Osteoblast (primary cell): ENCODE data around the gene LLGL2. TPM values are rescaled to one million over a fixed set of nuclear protein-coding genes. Genes with fewer than 3 reads are reported as not detected.

ENCODE experiments used
- DNase-seq: peaks from one replicate; pipeline ENCODE4 v3.0.0; 2011; ENCODE audit warnings: low spot score, mixed read lengths; ENCODE audit not compliant: insufficient read length; ENCODE audit errors: missing footprints
- H2AFZ ChIP-seq: 2 replicates; pipeline ENCODE4 v1.6.0; 2011; ENCODE audit warnings: mild to moderate bottlenecking, low read length
- H3K27ac ChIP-seq: 2 replicates; pipeline ENCODE4 v1.5.1; 2011; ENCODE audit warnings: mild to moderate bottlenecking, low read depth, low read length, moderate library complexity
- H3K27me3 ChIP-seq: 2 replicates; pipeline ENCODE4 v1.6.0; 2012; ENCODE audit warnings: mild to moderate bottlenecking, control low read depth, inconsistent platforms, low read length, moderate library complexity; ENCODE audit not compliant: insufficient read depth
- H3K36me3 ChIP-seq: 2 replicates; pipeline ENCODE4 v1.5.1; 2011; ENCODE audit warnings: mild to moderate bottlenecking, low read length, control low read depth, moderate library complexity; ENCODE audit not compliant: insufficient read depth
- H3K4me1 ChIP-seq: 2 replicates; pipeline ENCODE4 v1.5.1; 2011; ENCODE audit warnings: mild to moderate bottlenecking, low read length, control low read depth, moderate library complexity; ENCODE audit not compliant: insufficient read depth
- H3K4me2 ChIP-seq: 2 replicates; pipeline ENCODE4 v1.6.0; 2011; ENCODE audit warnings: mild to moderate bottlenecking, low read length; ENCODE audit not compliant: insufficient read depth
- H3K4me3 ChIP-seq: fragments of 200-600 bp; sonication (generic); 3 replicates; pipeline ENCODE4 v1.5.1; 2012; ENCODE audit warnings: mild to moderate bottlenecking, low read length, inconsistent platforms; ENCODE audit not compliant: insufficient read depth
- H3K79me2 ChIP-seq: 2 replicates; pipeline ENCODE4 v1.6.0; 2012; ENCODE audit warnings: mild to moderate bottlenecking, low read length, control low read depth, inconsistent platforms; ENCODE audit not compliant: insufficient read depth
- H3K9me3 ChIP-seq: 2 replicates; pipeline ENCODE4 v1.5.1; 2011; ENCODE audit warnings: low read depth, low read length, control low read depth
- H4K20me1 ChIP-seq: 2 replicates; pipeline ENCODE4 v1.6.0; 2012; ENCODE audit warnings: mild to moderate bottlenecking, low read length, control low read depth; ENCODE audit not compliant: insufficient read depth
- CTCF ChIP-seq: IDR thresholded peaks from 2 replicates; pipeline ENCODE4 v1.5.1; 2011; ENCODE audit warnings: mild to moderate bottlenecking, low read depth, low read length, moderate library complexity; ENCODE audit errors: extremely low read depth
- total RNA-seq: library from RNA; depleted of rRNA; stranded (reverse); fragments of >200 nt; gene quantifications from 2 replicates; pipeline ENCODE4 v1.2.3, GENCODE V29; 2012

Gene LLGL2
- total RNA-seq, 1 donor: 0.36 TPM

- no peaks in the 10 kb centered on the region for H3K27me3 ChIP-seq
- peaks cover 5% of the 10 kb centered on the region for H4K20me1 ChIP-seq
- peaks cover 10% of the 10 kb centered on the region for H3K36me3 ChIP-seq
- no peak for TF ChIP-seq CTCF
- no peak overlapping the region for H2AFZ ChIP-seq
- no peaks in the 10 kb centered on the region for H3K9me3 ChIP-seq
- H3K4me3 ChIP-seq: no peak overlapping the region
- peaks cover under 1% of the 10 kb centered on the region for H3K79me2 ChIP-seq
- no peak overlapping the region for H3K4me2 ChIP-seq
- peak; percentile 81 for DNase-seq
- H3K27ac ChIP-seq: no peak overlapping the region
- H3K4me1 ChIP-seq: no peaks in the 10 kb centered on the region
Observed at GRCh38 chr17:75488693-75489510, 36.6 kb upstream of the LLGL2 start.

GRCh38 chr17:75489511-75489955, 36.0 kb upstream of the LLGL2 start:
- TF ChIP-seq CTCF: no peak
- no peaks in the 10 kb centered on the region for H3K79me2 ChIP-seq
- H3K4me1 ChIP-seq: no peaks in the 10 kb centered on the region
- peaks cover 5% of the 10 kb centered on the region for H4K20me1 ChIP-seq
- H2AFZ ChIP-seq: no peak overlapping the region
- no peak overlapping the region for H3K4me3 ChIP-seq
- no peaks in the 10 kb centered on the region for H3K9me3 ChIP-seq
- H3K4me2 ChIP-seq: no peak overlapping the region
- no peak overlapping the region for H3K27ac ChIP-seq
- no peaks in the 10 kb centered on the region for H3K27me3 ChIP-seq
- peak; percentile 74 for DNase-seq
- H3K36me3 ChIP-seq: peaks cover 16% of the 10 kb centered on the region

GRCh38 chr17:75490173-75490743, 35.2 kb upstream of the LLGL2 start:
- Histone ChIP-seq H2AFZ (no peak overlapping the region), H3K4me2 (no peak overlapping the region), H4K20me1 (peaks cover 5% of the 10 kb centered on the region), H3K4me3 (no peak overlapping the region), H3K9me3 (no peaks in the 10 kb centered on the region), H3K27me3 (no peaks in the 10 kb centered on the region), H3K36me3 (peaks cover 16% of the 10 kb centered on the region), H3K4me1 (no peaks in the 10 kb centered on the region), H3K27ac (no peak overlapping the region), H3K79me2 (no peaks in the 10 kb centered on the region)
- peak; percentile 83 for DNase-seq
- no peak for TF ChIP-seq CTCF

- Histone ChIP-seq H3K4me1 (no peaks in the 10 kb centered on the region), H3K79me2 (no peaks in the 10 kb centered on the region), H3K9me3 (no peaks in the 10 kb centered on the region), H3K27ac (no peak overlapping the region), H2AFZ (no peak overlapping the region), H3K4me3 (no peak overlapping the region), H3K27me3 (no peaks in the 10 kb centered on the region), H4K20me1 (peaks cover 3% of the 10 kb centered on the region), H3K4me2 (no peak overlapping the region), H3K36me3 (peaks cover 16% of the 10 kb centered on the region)
- DNase-seq: peak; percentile 83
- no peak for TF ChIP-seq CTCF
Observed at GRCh38 chr17:75490953-75491649, 34.4 kb upstream of the LLGL2 start.
